ENCODE measurements around the gene AOC1.
"Not testable (repeated sequence)": the region's sequence is repeated elsewhere in the genome, so short reads cannot be mapped to it uniquely, and the experiment has no call there.

The AOC1 gene, protein sequence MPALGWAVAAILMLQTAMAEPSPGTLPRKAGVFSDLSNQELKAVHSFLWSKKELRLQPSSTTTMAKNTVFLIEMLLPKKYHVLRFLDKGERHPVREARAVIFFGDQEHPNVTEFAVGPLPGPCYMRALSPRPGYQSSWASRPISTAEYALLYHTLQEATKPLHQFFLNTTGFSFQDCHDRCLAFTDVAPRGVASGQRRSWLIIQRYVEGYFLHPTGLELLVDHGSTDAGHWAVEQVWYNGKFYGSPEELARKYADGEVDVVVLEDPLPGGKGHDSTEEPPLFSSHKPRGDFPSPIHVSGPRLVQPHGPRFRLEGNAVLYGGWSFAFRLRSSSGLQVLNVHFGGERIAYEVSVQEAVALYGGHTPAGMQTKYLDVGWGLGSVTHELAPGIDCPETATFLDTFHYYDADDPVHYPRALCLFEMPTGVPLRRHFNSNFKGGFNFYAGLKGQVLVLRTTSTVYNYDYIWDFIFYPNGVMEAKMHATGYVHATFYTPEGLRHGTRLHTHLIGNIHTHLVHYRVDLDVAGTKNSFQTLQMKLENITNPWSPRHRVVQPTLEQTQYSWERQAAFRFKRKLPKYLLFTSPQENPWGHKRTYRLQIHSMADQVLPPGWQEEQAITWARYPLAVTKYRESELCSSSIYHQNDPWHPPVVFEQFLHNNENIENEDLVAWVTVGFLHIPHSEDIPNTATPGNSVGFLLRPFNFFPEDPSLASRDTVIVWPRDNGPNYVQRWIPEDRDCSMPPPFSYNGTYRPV

DNA sequence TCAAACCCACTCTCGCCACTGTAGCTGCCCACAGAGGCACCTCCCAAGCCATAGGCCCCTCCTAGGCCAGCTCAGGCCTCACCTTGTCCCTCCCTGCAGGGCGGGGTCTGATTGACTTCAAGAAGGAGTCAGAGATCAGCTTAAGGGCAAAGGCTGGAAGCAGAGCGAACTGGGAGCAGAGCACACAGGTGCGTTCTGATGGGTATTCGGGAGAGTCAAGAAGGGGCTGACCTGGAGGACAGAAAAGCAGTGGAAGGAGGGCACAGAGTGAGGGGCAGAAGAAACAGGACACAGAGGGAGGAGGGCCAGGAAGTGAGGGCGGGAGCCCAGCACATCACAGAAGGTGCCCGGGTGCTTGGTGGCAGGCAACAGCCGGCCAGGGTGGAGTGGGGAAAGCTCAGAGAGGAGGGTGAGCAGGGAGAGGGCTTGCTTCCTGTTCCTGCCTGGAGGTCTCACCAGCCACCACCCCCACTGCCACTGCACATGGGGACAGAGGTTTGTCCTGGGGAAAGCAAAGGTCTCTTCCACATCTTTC, at the start of gene AOC1:
AOC1 (plus strand) TSS at position 147 of the 535 bp plus-strand sequence. CDS start 3,954 bp downstream, outside the sequence.
- no peak for DNase-seq (ENCODE audit: low read depth in 2 of 2)
- no peak within 1 kb of the TSS for H3K4me3 ChIP-seq (replicated peaks in 1 of 2; ENCODE audit: low read depth in 2 of 2, low read length in 2 of 2)
- TF ChIP-seq, protein P1, sequence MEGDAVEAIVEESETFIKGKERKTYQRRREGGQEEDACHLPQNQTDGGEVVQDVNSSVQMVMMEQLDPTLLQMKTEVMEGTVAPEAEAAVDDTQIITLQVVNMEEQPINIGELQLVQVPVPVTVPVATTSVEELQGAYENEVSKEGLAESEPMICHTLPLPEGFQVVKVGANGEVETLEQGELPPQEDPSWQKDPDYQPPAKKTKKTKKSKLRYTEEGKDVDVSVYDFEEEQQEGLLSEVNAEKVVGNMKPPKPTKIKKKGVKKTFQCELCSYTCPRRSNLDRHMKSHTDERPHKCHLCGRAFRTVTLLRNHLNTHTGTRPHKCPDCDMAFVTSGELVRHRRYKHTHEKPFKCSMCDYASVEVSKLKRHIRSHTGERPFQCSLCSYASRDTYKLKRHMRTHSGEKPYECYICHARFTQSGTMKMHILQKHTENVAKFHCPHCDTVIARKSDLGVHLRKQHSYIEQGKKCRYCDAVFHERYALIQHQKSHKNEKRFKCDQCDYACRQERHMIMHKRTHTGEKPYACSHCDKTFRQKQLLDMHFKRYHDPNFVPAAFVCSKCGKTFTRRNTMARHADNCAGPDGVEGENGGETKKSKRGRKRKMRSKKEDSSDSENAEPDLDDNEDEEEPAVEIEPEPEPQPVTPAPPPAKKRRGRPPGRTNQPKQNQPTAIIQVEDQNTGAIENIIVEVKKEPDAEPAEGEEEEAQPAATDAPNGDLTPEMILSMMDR (IDR thresholded peaks at IDR 0.05; ENCODE audit: low read depth, low read length), result no peak

DNA sequence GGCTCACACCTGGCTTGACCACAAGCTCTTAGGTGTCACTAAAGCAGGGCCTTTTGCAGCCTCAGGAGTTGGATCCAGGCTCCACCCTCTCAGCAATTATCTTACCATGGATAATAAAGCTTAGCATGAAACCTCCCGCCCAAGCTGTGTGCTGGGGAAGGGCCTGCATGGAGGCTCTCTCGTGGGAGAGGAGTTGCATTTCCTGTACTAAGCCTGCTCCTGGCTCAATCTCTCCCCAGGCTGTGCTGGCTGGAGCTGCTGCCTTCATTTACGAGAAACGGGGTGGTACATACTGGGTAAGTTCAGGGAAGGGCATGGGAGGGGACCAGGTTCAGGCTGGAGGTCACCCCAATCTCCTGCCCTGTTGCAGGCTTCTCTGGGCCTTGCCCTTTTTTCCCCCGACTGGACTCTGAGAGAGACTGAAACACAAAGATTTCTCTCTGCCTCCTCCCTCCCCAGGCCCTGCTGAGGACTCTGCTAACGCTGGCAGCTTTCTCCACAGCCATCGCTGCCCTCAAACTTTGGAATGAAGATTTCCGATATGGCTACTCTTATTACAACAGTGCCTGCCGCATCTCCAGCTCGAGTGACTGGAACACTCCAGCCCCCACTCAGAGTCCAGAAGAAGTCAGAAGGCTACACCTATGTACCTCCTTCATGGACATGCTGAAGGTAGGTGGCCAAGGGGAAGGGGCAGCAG, 49.0 kb upstream of the AOC1 start:
- TF ChIP-seq, protein P1 (IDR thresholded peaks at IDR 0.05; ENCODE audit: low read depth, low read length), result no peak
- no peak overlapping the region for H3K4me3 ChIP-seq (replicated peaks in 1 of 2; ENCODE audit: low read depth in 2 of 2, low read length in 2 of 2)
- DNase-seq (ENCODE audit: low read depth in 2 of 2), result no peak

DNA sequence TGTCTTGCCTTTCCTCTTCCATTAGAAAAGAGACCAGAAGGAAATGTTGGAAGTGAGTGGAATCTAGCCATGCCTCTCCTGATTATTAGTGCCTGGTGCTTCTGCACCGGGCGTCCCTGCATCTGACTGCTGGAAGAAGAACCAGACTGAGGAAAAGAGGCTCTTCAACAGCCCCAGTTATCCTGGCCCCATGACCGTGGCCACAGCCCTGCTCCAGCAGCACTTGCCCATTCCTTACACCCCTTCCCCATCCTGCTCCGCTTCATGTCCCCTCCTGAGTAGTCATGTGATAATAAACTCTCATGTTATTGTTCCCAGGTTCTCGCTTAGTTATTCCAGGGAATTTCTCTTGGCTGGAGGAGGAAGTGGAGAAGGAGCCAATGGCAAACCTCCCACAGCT, 47.5 kb upstream of the AOC1 start:
- TF ChIP-seq, protein P1 (IDR thresholded peaks at IDR 0.05; ENCODE audit: low read depth, low read length), result no peak
- no peak for DNase-seq (ENCODE audit: low read depth in 2 of 2)
- no peak overlapping the region for H3K4me3 ChIP-seq (replicated peaks in 1 of 2; ENCODE audit: low read depth in 2 of 2, low read length in 2 of 2)

DNA sequence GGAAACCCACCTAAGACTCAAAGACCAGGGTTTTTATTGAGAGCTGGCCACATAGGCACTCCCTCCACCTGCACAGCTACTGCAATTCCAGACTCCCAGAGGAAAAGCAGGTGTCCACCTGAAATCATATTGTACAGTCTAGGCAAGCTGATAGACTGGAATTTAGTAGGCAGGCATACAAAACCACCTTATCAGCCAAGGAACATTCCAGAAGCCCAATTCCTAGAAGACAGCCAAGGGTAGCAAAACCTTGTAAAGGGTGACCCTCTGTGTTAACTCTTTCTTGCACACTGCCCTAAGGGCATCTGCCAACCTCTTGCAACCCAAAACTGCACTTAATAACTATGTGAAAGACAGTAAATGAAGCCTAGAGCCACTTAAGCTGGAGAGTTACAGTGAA, 46.5 kb upstream of the AOC1 start:
- no peak overlapping the region for H3K4me3 ChIP-seq (replicated peaks in 1 of 2; ENCODE audit: low read depth in 2 of 2, low read length in 2 of 2)
- TF ChIP-seq, protein P1 (IDR thresholded peaks at IDR 0.05; ENCODE audit: low read depth, low read length), result no peak
- DNase-seq (ENCODE audit: low read depth in 2 of 2), result no peak

DNA sequence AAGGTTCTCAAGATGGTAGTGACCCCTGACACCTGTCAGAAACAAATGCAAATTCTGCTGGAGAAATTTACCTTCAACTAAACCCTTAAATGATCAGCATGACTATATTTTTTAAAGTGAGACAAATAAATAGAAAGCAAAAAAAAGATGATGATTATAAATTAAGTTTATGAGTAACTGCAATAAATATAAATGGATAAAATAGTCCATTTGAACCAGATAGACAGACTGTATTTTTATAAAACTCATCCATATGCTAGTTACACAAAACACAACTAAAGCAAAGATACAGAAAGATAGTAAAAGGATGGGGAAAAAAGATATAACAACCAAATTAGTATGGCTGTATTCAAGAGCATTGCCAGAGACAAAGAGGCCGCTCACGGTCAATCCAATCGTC, 45.9 kb upstream of the AOC1 start:
- DNase-seq (ENCODE audit: low read depth in 2 of 2), result no peak
- H3K4me3 ChIP-seq (replicated peaks in 1 of 2; ENCODE audit: low read depth in 2 of 2, low read length in 2 of 2), result no peak overlapping the region
- TF ChIP-seq, protein P1 (IDR thresholded peaks at IDR 0.05; ENCODE audit: low read depth, low read length), result no peak

DNA sequence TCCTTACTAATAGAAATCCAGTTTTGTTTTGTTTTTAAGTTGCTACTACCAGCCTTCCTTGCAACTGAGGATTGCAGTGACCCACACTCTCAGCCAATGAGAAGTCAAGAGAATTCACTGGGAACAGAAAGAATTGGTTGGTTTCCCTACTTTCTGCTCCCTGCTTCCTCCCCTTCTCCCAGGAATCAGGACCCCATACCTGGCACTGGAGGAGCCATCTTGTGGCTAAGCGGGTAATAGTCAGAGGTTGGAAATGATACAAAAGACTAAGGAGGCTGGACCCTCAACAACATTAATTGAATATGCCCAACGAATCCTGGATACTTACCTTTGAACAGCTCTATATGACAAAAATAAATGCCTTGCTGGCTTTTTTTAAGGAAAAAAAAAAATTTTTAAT, 45.5 kb upstream of the AOC1 start:
- no peak overlapping the region for H3K4me3 ChIP-seq (replicated peaks in 1 of 2; ENCODE audit: low read depth in 2 of 2, low read length in 2 of 2)
- no peak for DNase-seq (ENCODE audit: low read depth in 2 of 2)
- TF ChIP-seq, protein P1 (IDR thresholded peaks at IDR 0.05; ENCODE audit: low read depth, low read length), result no peak

DNA sequence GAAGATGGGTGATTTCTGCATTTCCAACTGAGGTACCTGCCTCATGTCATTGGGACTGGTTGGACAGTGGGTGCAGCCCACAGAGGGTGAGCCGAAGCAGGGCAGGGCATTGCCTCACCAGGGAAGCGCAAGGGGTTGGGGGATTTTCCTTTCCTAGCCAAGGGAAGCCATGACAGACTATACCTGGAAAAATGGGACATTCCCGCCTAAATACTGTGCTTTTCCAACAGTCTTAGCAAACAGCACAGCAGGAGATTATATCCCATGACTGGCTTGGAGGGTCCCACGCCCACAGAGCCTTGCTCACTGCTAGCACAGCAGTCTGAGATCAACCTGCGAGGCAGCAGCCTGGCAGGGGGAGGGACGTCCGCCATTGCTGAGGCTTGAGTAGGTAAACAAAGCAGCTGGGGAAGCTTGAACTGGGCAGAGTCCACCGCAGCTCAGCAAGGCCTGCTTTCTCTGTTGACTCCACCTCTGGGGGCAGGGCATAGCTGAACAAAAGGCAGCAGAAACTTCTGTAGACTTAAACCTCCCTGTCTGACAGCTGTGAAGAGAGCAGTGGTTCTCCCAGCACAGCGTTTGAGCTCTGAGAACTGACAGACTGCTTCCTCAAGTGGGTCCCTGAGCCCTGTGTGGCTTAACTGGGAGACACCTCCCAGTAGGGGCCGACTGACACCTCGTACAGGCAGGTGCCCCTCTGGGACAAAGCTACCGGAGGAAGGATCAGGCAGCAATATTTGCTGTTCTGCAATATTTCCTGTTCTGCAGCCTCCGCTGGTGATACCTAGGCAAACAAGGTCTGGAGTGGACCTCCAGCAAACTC, 44.5 kb upstream of the AOC1 start:
- not testable (repeated sequence) for DNase-seq (ENCODE audit: low read depth in 2 of 2); H3K4me3 ChIP-seq (replicated peaks in 1 of 2; ENCODE audit: low read depth in 2 of 2, low read length in 2 of 2)

Data from cardiac fibroblast (primary cell).